Mammary epithelial cell (primary cell): Measurements from ENCODE around the gene PLP2.

Experiments used
- EZH2 ChIP-seq: IDR thresholded peaks from 2 replicates; pipeline ENCODE4 v1.6.1; 2012; ENCODE audit warnings: low read length, inconsistent platforms, borderline replicate concordance
- TF ChIP-seq, protein P1 (sequence below), 2 donors: IDR thresholded peaks in 1 of 2; conservative IDR thresholded peaks in 1 of 2; 2 replicates each; pipeline ENCODE4 v1.5.1; 2011 to 2012; ENCODE audit warnings: inconsistent platforms in 2 of 2, low read length in 2 of 2, mild to moderate bottlenecking in 2 of 2, control low read depth in 1 of 2, low read depth in 1 of 2; ENCODE audit not compliant: insufficient read depth in 1 of 2; ENCODE audit errors: extremely low read depth in 1 of 2

DNA sequence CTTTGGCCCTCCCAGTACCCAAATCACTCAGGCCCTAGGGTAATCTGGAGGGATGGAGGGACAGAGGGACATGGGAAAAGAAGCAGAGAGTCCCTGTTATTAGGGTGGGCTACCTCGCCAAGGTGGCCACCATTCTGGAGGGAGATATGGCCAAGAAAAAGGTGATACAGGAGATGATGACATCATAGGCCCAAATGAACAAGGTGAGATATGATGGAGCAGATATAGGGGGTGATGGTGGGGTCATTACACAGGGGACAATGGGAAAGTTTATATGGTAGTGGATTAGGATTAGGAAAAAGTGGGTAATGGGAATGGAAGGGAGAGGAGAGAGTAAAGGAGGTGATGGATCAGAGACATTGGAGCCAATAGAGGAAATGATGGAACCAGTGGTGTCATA lies 41.2 kb downstream of the PLP2 start:
- TF ChIP-seq, protein P1, sequence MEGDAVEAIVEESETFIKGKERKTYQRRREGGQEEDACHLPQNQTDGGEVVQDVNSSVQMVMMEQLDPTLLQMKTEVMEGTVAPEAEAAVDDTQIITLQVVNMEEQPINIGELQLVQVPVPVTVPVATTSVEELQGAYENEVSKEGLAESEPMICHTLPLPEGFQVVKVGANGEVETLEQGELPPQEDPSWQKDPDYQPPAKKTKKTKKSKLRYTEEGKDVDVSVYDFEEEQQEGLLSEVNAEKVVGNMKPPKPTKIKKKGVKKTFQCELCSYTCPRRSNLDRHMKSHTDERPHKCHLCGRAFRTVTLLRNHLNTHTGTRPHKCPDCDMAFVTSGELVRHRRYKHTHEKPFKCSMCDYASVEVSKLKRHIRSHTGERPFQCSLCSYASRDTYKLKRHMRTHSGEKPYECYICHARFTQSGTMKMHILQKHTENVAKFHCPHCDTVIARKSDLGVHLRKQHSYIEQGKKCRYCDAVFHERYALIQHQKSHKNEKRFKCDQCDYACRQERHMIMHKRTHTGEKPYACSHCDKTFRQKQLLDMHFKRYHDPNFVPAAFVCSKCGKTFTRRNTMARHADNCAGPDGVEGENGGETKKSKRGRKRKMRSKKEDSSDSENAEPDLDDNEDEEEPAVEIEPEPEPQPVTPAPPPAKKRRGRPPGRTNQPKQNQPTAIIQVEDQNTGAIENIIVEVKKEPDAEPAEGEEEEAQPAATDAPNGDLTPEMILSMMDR (conservative IDR thresholded peaks at IDR 0.05 in 1 of 2, IDR thresholded peaks at IDR 0.05 in 1 of 2; ENCODE audit: extremely low read depth in 1 of 2, insufficient read depth in 1 of 2, low read depth in 1 of 2, low read length in 2 of 2): no peak
- TF ChIP-seq EZH2: no peak
